GM12873 (cell line): Measurements from ENCODE around the gene DNASE1L3.

ENCODE experiments used
- TF ChIP-seq, protein P1 (sequence below): IDR thresholded peaks from 2 replicates; pipeline ENCODE4 v1.5.1; 2012; ENCODE audit warnings: low read depth, mild to moderate bottlenecking, moderate library complexity, low read length, control low read depth; ENCODE audit not compliant: insufficient read depth; ENCODE audit errors: missing control alignments

Gene DNASE1L3

DNA sequence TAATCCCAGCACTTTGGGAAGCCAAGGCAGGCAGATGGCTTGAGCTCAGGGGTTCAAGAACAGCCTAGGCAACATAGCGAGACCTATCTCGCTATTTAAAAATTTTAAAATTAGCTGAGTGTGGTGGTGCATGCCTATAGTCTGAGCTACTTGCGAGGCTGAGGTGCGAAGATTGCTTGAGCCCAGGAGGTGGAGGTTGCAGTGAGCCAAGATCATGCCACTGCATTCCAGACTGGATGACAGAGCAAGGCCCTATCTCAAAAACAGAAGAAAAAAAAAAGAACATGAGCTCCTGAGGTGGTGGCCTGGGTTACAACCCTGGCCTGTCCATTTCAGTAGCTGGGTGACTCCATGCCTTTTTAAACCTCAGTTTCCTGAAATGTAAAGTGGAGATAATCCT is 7.2 kb downstream of the DNASE1L3 start:
- TF ChIP-seq, protein P1, sequence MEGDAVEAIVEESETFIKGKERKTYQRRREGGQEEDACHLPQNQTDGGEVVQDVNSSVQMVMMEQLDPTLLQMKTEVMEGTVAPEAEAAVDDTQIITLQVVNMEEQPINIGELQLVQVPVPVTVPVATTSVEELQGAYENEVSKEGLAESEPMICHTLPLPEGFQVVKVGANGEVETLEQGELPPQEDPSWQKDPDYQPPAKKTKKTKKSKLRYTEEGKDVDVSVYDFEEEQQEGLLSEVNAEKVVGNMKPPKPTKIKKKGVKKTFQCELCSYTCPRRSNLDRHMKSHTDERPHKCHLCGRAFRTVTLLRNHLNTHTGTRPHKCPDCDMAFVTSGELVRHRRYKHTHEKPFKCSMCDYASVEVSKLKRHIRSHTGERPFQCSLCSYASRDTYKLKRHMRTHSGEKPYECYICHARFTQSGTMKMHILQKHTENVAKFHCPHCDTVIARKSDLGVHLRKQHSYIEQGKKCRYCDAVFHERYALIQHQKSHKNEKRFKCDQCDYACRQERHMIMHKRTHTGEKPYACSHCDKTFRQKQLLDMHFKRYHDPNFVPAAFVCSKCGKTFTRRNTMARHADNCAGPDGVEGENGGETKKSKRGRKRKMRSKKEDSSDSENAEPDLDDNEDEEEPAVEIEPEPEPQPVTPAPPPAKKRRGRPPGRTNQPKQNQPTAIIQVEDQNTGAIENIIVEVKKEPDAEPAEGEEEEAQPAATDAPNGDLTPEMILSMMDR = no peak

- TF ChIP-seq, protein P1 = no peak
Measured at GRCh38 chr3:58202917-58203360, 7.8 kb downstream of the DNASE1L3 start.

DNA sequence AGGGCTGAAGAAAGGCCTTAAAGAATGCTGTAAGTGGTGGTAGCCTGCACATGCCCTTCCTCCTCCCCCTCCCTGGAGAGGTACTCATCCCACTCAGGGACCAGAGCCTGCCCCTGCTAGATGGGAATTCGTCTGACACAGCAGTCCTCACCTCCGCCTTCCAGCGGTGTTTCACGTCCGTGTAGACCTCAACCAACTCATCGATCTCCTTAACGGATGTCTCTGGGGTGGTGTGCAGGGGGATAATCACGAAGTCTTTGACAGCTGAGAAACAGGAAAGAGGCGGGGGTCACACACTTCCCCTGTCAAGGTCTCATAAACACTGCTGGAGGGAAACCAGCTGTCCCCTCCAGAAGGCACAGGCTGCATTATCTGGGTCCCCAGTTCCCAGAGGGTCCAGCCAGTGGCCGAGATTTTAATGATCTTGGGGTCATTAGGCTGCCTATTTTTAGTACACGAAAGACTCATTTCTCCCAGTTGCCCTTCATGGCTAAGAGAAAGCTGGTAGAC is 9.9 kb downstream of the DNASE1L3 start:
- TF ChIP-seq, protein P1 = no peak

- TF ChIP-seq, protein P1 = no peak
Measured at GRCh38 chr3:58200121-58200709, 10.6 kb downstream of the DNASE1L3 start.

GRCh38 chr3:58198804-58199203 is 12.0 kb downstream of the DNASE1L3 start:
- TF ChIP-seq, protein P1 = no peak

DNA sequence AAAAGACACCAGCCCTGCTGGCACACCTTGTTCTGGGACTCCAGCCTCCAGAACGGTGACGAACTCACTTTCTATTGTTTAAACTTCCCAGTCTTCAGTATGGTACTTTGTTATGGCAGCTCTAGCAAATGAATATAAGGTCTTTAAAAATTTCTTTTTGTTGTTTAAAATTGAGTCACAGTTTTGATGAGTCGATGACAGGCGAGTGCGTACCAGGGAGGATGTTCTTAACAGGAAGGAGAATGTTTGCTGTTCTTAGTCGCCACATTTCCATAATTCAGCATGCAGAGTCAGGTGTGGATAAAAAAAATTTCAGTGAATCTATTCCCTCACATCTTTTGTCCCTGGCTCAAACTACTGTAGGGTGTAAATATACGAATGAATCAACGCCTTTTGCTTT is 12.4 kb downstream of the DNASE1L3 start:
- TF ChIP-seq, protein P1 = no peak

DNA sequence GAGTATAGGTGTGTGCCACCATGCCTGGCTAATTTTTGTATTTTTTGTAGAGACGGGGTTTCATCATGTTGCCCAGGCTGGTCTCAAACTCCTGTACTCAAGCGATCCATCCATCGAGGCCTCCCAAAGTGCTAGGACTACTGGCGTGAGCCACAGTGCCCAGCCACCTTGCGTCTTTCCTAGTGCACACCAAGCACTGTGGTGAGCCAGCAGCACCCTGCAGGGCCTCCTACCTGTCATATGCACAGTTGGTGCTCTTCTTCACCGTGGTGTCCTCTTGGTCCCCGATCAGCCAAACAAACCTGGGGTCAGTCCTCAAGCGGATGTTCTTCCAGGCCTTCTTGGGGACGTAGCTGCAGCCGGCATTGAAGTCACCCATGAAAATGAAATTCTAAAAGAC is 13.2 kb downstream of the DNASE1L3 start:
- TF ChIP-seq, protein P1 = no peak
